Cerebellar nuclear complex (tissue), 1 donor: ENCODE data around the gene C5orf15.
"Not testable (repeated sequence)": the region's sequence is repeated elsewhere in the genome, so short reads cannot be mapped to it uniquely, and the experiment has no call there.

Experiments used
- DNase-seq, 2 experiments: peaks; one replicate each; lab custom pipeline; 2025; lab: John Stamatoyannopoulos, UW

Gene C5orf15

GRCh38 chr5:133994297-133994989 lies 26.0 kb upstream of the C5orf15 start:
- no peak for DNase-seq

GRCh38 chr5:133993185-133993936 lies 24.9 kb upstream of the C5orf15 start:
- no peak for DNase-seq

DNA sequence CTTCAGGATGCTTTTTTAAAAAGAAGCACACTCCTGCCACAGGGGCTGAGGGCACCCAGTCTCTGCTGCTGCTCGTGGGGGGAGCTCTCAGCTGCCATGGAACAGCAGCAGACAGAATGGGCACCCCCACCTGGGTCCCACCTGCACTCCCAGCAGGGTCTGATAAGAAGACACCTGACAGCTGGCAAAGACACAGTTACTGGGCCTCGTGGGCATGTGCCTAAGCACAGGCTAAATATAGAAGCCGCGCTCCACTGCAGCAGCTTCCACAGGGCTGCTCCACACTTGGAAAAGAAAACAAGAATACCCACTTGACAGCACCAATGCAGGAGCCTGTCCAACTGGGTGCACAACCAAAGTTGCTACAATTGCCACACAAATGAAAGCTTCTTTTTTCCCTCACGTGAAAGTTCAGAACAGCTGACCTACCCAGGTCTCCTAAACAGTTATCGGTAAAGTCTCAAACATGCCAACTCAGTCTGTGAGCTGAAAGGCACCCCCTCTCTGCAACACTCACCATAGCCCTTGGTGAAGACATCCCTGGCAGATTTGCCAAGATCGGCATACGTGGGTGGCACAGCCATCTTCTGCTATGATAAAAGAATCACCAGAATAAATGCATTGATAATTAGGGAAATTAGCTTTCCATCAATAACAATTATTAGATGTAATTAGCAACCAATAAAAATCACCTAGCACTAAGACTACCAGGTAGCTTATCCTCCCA lies 24.2 kb upstream of the C5orf15 start:
- no peak for DNase-seq

- no peak for DNase-seq
Measured at GRCh38 chr5:133991171-133991910, 22.9 kb upstream of the C5orf15 start.

DNA sequence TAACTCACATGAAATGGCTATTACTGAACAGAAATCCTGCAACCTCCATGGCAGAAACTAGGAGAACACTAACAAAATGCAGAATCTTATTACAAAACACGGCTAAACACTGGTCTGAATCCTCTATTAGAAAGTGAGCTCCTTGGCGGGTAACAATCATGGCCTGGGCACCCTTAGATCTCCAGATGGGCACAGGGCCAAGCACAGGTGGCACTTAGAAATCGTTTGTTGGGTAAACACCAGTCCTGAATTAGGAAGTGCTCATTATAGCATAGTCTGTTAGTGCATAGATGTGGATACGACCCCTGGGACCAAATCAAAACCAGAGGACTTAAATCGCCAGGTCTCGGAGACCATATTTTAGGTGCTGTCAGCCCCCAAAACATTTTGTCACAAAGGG lies 22.0 kb upstream of the C5orf15 start:
- no peak for DNase-seq

GRCh38 chr5:133985540-133986180 lies 17.2 kb upstream of the C5orf15 start:
- no peak for DNase-seq

GRCh38 chr5:133983674-133984073 lies 15.2 kb upstream of the C5orf15 start:
- no peak for DNase-seq

DNA sequence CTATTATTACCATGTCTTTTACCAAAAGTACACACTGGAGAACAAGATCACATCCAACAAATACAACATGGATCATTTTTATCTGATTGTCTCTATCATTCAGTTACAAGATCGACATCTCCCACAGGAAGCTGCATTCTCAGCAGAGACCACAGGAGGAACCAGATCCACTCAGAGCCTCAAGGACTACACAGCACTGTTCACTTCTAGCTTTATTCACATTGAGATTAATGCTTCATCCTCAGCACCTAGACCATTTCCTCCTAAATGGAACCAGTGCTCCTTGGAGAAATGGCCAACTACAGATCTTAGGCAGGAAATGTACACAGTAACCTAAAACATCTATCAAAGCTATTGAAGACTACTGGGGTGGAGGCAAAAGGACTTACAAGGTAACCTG lies 13.3 kb upstream of the C5orf15 start:
- no peak for DNase-seq

GRCh38 chr5:133980652-133981051 lies 12.2 kb upstream of the C5orf15 start:
- DNase-seq: no peak

DNA sequence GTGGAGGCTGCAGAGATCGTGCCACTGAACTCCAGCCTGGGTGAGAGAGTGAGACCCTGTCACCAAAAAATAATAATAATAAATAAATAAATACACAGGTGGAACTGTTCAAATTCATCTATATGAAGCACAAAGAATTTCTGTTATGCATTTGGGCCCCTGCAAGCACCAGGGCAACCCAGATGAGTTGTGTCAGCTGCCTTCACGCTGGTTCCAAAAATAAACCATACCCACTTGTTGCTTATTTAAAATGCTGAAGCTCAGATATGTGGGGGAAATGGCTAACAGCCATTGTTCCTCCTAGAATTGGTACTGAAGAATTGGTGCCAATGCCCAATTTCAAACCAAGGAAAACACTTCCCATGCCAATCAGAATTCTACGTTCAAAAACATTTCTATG lies 10.5 kb upstream of the C5orf15 start:
- no peak for DNase-seq

DNA sequence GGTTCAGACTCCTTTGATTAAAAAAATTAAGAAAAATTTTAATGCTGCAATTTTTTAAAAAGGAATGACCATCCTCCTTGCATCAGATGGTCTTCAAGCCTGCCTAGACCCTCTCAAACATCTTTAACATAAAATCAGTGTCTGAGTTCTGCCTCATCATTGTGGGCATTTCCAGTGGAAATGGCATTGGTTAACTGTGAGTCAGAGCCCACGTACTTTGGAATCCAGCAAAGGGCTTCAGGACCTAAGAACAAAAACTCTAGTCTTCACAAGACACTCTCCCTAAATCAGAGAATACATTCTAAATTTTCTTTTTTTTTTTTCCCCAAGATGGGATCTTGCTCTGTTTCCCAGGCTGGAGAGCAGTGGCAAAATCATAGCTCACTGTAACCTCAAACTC lies 9.4 kb upstream of the C5orf15 start:
- DNase-seq: no peak

- no peak for DNase-seq
Measured at GRCh38 chr5:133977161-133977787, 8.8 kb upstream of the C5orf15 start.

- not testable (repeated sequence) for DNase-seq
Measured at GRCh38 chr5:133975546-133975945, 7.1 kb upstream of the C5orf15 start.

DNA sequence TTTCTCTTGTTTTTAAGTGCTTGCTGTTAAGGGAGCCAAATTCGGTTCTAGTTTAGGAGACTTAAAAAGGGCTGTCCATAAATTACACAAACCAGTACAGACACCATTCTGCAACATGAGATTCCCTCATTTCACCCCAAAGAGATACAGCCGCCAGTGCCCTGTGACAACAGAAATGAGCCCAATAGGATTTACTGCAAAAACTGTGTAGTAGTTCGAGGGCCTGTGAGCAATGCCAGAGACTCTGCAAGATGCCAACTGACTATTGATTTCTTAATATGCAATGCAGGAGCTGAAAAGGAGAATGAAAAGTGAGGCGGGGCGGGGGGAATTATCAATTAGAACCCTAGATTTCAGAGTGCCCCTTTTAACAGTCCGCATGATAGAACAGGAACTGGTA lies 5.7 kb upstream of the C5orf15 start:
- DNase-seq: no peak

- DNase-seq: no peak
Measured at GRCh38 chr5:133970325-133970909, 2.0 kb upstream of the C5orf15 start.

- DNase-seq: no peak
Measured at GRCh38 chr5:133969654-133970324, 1.4 kb upstream of the C5orf15 start.

DNA sequence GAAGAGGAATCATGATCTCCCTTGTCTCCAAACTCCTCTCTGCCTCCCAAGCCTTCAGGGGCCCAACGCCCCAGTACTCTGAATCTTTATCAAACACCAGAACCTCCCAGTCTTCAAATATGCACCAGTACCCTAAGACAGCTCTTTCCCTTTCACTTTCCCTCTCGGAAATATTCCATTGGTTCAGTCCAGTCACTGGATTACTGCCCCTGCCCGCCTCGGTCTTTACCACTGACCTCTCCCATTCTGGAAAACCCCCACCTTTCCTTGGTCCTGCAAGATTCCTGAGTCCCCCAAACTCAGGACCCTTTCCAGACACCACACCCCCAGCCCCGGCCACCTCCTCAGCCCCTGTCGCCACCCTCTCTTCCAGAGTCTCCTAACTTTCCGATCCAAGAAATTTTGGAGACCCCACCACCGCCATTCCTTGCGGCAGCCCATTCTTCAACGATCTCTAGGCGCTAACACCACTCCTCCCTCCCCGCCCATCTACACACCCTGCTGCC lies 674 bp downstream of the C5orf15 start:
- DNase-seq: no peak

GRCh38 chr5:133967124-133967523 lies 1.3 kb downstream of the C5orf15 start:
- no peak for DNase-seq

- no peak for DNase-seq
Measured at GRCh38 chr5:133966090-133966489, 2.3 kb downstream of the C5orf15 start.

DNA sequence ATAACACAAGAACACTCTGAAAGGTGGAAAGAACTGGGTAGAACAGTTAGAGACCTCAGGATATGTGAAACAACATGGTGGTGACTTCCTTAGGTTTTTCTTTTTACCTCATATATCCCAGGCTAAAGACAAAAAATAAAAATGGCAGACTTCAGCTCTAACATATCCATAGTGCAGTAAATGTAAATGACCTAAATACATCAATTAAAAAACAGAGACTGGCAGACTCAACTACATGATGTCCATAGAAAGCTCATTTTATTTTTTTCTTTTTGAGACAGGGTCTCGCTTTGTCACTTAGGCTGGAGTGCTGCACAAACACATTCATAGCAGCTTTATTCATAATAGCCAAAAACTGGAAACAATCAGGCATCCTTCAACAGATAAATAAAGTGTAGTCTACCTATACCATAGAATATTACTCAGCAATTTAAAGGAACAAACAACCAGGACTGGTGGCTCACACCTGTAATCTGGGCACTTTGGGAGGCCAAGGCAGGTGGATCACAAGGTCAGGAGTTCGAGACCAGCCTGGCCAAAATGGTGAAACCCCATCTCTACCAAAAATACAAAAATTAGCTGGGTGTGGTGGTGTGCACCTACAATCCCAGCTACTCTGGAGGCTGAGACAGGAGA lies 4.8 kb downstream of the C5orf15 start:
- DNase-seq: no peak
